Left lung (tissue), 10 donors: Measurements from ENCODE around the gene ABCC1. TPM values are rescaled to one million over a fixed set of nuclear protein-coding genes. Genes with fewer than 3 reads are reported as not detected.
A peak's percentile ranks its signal among the peaks of the same experiment; 100 is the strongest.

Experiments used
- ATAC-seq: fragments of 200-7000 bp; cut with Tn5 transposase; one replicate; pipeline ENCODE4 v1.9.1; 2020; ENCODE audit warnings: moderate library complexity
- DNase-seq, 4 donors: peaks; one replicate each; pipeline ENCODE4 v3.0.0-alpha.2; 2013 to 2020
- H3K27ac ChIP-seq, 2 donors: fragments of 200-600 bp; sonication (generic) in 1 of 2; one replicate each; pipeline versions ENCODE4 v1.5.0 to v1.8.0; 2020 to 2021
- H3K27me3 ChIP-seq, 2 donors: fragments of 200-600 bp; sonication (generic) in 1 of 2; one replicate each; pipeline versions ENCODE4 v1.5.0 to v1.8.0; 2020 to 2021
- H3K36me3 ChIP-seq, 2 donors: fragments of 200-600 bp; sonication (generic) in 1 of 2; one replicate each; pipeline versions ENCODE4 v1.5.0 to v1.8.0; 2020 to 2021
- H3K4me1 ChIP-seq, 2 donors: fragments of 200-600 bp; one replicate each; pipeline ENCODE4 v1.8.0; 2021
- H3K4me3 ChIP-seq, 2 donors: fragments of 200-600 bp; sonication (generic) in 1 of 2; one replicate each; pipeline versions ENCODE4 v1.5.0 to v1.8.0; 2020 to 2021; ENCODE audit warnings: mild to moderate bottlenecking in 1 of 2
- H3K9me3 ChIP-seq, 2 donors: fragments of 200-600 bp; sonication (generic) in 1 of 2; one replicate each; pipeline versions ENCODE4 v1.5.0 to v1.8.0; 2020 to 2021
- intact Hi-C, 2 donors: fragments of 100-400 bp; cut with DNase I; formaldehyde crosslinking; loops; one replicate each; pipeline versions ENCODE4 v1.11.2 to v1.14.2; 2022
- polyA plus RNA-seq, 6 donors: library from polyadenylated mRNA; unstranded; fragments of 120-200 nt; gene quantifications; one replicate each; pipeline ENCODE4 v1.2.1, GENCODE V29; 2013; ENCODE audit not compliant: insufficient read length in 6 of 6
- total RNA-seq, 2 donors: library from RNA; stranded (reverse); fragmentation: NEBNext Ultra II Directional; extraction: Animal tissue kit (Norgen Biotek cat#: 25700); gene quantifications; one replicate each; pipeline ENCODE4 v1.2.1, GENCODE V29; 2021
- TF ChIP-seq, protein P1 (sequence below), 2 donors: fragments of 200-600 bp; sonication (generic) in 1 of 2; IDR thresholded peaks; one replicate each; pipeline versions ENCODE4 v1.5.0 to v1.8.0; 2021; ENCODE audit warnings: antibody characterized with exemption in 2 of 2
- donor health status: DM: no; HTN: yes; CAD: no.
- donor health status: DM: no; HTN: no; CAD: no.

The ABCC1 gene
- total and polyA plus RNA-seq, 8 donors = 29.3 to 44.6 (median 31.7) TPM

DNA sequence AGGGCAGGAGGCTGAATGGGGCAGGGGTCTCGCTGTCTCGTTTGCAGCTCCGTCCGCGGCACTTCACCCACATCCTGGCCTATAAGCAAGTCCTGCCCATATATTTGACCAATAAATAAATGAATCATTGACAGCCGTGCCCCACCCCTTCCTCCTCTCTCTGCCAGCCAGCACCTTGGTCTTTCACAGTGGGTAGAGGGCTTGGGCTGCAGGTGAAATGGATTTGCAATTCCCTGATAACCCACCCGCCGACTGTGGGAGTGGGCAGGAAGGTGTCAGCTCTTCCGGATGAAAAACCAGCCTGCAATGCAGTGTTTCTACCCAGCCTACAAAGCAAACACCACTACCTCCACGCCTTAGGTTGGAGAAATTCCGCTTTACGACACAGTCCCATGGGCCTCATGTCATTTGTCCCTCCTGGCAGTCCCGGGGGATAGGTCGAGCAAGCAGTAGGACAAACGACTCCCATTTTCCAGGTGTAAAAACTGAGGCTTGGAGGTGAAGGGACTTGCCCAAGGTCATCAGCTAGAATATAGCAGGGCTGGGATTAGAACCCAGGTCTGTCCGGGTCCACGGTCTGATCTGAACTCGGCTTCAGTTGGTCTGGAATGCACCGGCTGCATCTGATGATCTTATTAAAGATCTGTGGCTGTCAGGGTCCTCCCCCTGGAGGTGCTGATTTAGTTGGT lies 79.0 kb downstream of the ABCC1 start:
- TF ChIP-seq, protein P1, sequence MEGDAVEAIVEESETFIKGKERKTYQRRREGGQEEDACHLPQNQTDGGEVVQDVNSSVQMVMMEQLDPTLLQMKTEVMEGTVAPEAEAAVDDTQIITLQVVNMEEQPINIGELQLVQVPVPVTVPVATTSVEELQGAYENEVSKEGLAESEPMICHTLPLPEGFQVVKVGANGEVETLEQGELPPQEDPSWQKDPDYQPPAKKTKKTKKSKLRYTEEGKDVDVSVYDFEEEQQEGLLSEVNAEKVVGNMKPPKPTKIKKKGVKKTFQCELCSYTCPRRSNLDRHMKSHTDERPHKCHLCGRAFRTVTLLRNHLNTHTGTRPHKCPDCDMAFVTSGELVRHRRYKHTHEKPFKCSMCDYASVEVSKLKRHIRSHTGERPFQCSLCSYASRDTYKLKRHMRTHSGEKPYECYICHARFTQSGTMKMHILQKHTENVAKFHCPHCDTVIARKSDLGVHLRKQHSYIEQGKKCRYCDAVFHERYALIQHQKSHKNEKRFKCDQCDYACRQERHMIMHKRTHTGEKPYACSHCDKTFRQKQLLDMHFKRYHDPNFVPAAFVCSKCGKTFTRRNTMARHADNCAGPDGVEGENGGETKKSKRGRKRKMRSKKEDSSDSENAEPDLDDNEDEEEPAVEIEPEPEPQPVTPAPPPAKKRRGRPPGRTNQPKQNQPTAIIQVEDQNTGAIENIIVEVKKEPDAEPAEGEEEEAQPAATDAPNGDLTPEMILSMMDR (IDR thresholded peaks at IDR 0.05) = no peak
- Histone ChIP-seq H3K27ac (peak overlapping the region; percentile 8 to 28), H3K4me1 (peaks cover 8 to 32% of the 10 kb centered on the region in 2 donors), H3K9me3 (no peaks in the 10 kb centered on the region), H3K36me3 (peaks cover 0 to 6% of the 10 kb centered on the region in 2 donors), H3K4me3 (no peak overlapping the region), H3K27me3 (no peaks in the 10 kb centered on the region)
- no peak for ATAC-seq
- DNase-seq = no peak
- intact Hi-C loops = no loop called here

DNA sequence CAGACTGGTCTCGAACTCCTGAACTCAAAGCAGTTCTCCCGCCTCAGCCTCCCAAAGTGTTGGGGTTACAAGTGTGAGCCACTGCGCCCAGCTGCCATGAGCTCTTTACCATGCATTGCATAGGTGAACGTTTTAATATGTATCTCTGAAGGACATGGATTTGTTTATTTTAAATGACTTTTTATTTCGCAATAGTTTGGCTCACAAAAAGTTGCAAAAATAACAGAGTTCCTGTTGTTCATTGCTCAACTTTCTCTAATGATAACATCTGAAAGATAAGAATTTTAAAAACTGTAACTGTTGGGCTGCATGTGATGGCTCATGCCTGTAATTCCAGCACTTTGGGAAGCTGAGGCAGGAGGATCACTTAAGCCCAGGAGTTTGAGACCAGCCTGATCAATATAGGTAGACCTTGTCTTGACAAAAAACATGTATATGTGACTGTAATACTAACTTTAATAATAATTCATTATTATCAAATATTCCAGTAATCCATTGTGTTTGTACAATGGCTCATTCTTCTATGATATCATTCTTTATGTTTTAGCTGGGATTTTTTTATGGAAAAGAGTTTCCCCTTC lies 80.1 kb downstream of the ABCC1 start:
- TF ChIP-seq, protein P1 (IDR thresholded peaks at IDR 0.05) = no peak
- intact Hi-C loops = no loop called here
- Histone ChIP-seq H3K4me3 (no peak overlapping the region), H3K36me3 (peaks cover 0 to 10% of the 10 kb centered on the region in 2 donors), H3K27me3 (no peaks in the 10 kb centered on the region), H3K4me1 (peaks cover 8 to 32% of the 10 kb centered on the region in 2 donors), H3K9me3 (no peaks in the 10 kb centered on the region), H3K27ac (peak overlapping the region in 1 of 2 donors; percentile 17)
- DNase-seq = peak in 2 of 4 donors; percentile 49 to 50
- ATAC-seq = no peak

DNA sequence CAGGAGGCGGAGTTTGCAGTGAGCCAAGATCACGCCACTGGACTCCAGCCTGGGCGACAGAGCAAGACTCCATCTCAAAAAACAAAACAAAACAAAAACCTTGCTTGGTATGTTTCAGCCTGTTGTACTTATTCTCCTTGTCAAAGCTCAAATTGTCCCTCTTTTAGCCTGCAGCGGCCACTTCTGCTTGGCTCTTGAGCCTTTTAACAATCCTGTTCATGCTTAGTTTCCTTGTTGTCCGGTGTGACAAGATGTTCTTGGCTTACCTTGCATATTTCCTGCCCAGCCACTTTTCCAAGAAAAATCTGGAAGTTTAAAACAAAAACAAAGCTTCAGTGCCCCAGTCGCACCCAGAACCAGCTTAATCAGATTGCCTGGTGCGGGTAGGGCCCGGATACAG lies 81.0 kb downstream of the ABCC1 start:
- H3K4me3 ChIP-seq = no peak overlapping the region
- H3K9me3 ChIP-seq = no peaks in the 10 kb centered on the region

DNA sequence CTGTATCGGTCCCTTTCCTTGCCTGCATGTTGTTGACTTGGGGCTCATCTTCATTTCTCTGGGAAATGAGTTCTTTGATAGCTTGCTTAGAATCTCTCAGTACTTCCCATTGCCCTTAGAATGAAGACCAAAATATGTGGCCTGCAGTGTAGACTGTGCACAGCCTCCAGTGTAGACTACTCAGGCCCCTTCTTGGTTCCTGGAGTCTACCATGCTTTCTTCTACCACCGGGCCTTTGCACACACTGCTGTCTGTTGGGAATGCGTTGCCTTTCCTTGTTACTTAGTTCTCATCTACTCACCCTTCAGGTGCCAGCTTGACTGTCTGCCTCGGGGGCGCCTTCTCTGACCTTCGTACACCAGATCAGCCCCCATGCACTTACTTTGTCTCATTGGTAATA lies 82.0 kb downstream of the ABCC1 start:
- Histone ChIP-seq H3K9me3 (no peaks in the 10 kb centered on the region), H3K4me3 (no peak overlapping the region), H3K27me3 (no peaks in the 10 kb centered on the region), H3K27ac (no peak overlapping the region), H3K36me3 (peaks cover 0 to 29% of the 10 kb centered on the region in 2 donors), H3K4me1 (peaks cover 8 to 27% of the 10 kb centered on the region in 2 donors)
- ATAC-seq (no peak), DNase-seq (no peak)
- intact Hi-C loops = no loop called here
- TF ChIP-seq, protein P1 (IDR thresholded peaks at IDR 0.05) = no peak

More for the DNA sequence above, 81.0 kb downstream of the ABCC1 start:
- Histone ChIP-seq H3K36me3 (peaks cover 0 to 19% of the 10 kb centered on the region in 2 donors), H3K4me1 (peaks cover 8 to 31% of the 10 kb centered on the region in 2 donors), H3K27me3 (no peaks in the 10 kb centered on the region), H3K27ac (peak overlapping the region in 1 of 2 donors; percentile 10)
- TF ChIP-seq, protein P1 (IDR thresholded peaks at IDR 0.05) = no peak
- intact Hi-C loops = no loop called here
- ATAC-seq (peak; percentile 82), DNase-seq (peak in 1 of 4 donors; percentile 39)

DNA sequence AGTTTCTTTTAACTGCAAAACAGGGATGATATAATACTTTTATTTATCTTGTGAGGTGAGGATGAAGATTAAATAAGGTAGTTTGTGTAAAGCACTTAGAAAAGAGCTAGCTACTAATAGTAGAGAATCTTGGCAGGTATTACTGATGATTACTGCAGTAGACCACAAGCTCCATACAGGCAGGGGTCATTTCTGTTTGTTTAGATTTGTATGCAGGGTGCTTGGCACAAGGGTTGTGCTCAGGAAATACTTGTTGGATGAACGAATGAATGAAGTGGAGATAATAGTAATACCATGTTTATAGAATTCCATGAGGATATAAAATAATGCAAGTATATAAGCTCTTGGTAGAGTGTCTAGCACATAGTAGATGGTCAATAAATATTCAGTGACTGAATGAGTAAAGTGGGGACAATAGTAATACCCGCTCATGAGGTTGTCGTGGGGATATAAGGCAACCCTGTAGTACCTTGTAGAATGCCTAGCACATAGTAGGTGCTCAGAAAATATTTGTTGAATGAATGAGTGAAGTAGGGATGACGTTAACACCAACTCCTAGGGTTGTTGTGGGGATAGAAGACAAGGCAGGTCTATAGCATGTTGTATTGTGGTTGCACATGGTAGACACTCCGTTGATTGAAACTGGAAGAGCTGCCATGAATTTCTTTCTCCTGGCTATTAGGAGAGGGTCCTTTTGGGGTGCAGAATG lies 83.0 kb downstream of the ABCC1 start:
- no peak for ATAC-seq
- intact Hi-C loops = no loop called here
- no peak overlapping the region for H3K4me3 ChIP-seq

More for the DNA sequence above, 83.0 kb downstream of the ABCC1 start:
- Histone ChIP-seq H3K27me3 (no peaks in the 10 kb centered on the region), H3K36me3 (peaks cover 0 to 39% of the 10 kb centered on the region in 2 donors), H3K9me3 (no peaks in the 10 kb centered on the region), H3K4me1 (peaks cover 8 to 24% of the 10 kb centered on the region in 2 donors), H3K27ac (no peak overlapping the region)
- TF ChIP-seq, protein P1 (IDR thresholded peaks at IDR 0.05) = no peak
- DNase-seq = no peak
